ENCODE results near the gene SLC25A12. TPM values are rescaled to one million over a fixed set of nuclear protein-coding genes. Genes with fewer than 3 reads are reported as not detected.
A peak's percentile ranks its signal among the peaks of the same experiment; 100 is the strongest.

The SLC25A12 gene
- total and polyA plus RNA-seq, 2 of the 13 experiments (the other 11 are each of a cell fraction or from before 2014, with no cell fraction given): 8.1 to 15.9 TPM

GRCh38 chr2:171837736-171838135 is 56.3 kb downstream of the SLC25A12 start:
- intact Hi-C loops (cut with micrococcal nuclease; ENCODE audit: unreplicated experiment) (no loop called here), in situ Hi-C loops (cut with HindIII; ENCODE audit: extremely low pct_ligation_motif_present, low pct_unique_long_range_greater_than_20kb) (no loop called here)
- H3K9me3 ChIP-seq (ENCODE audit: low read length): peaks cover 1% of the 10 kb centered on the region; the same call in 1 of the 2 replicates
- BruUV-seq (replicated peaks): no TSS peak
- H3K79me2 ChIP-seq (ENCODE audit: insufficient read depth, low read length): no peaks in the 10 kb centered on the region
- no peak overlapping the region for H3K4me2 ChIP-seq (ENCODE audit: low read depth, low read length)
- 59% methylated on average over 2 of the region's 2 CpGs for WGBS (ENCODE audit: low lambda C conversion rate)
- no peak overlapping the region for H3K27ac ChIP-seq (ENCODE audit: extremely low read length, insufficient read depth, low read length)
- FAIRE-seq (no peak), ATAC-seq (0 out of 3 replicates have a peak, but pooled peaks have one; percentile 43), DNase-seq (ENCODE audit: low spot score) (peak; percentile 41)
- no peaks in the 10 kb centered on the region for H3K27me3 ChIP-seq (ENCODE audit: control insufficient read depth in 1 of 2, insufficient read depth in 2 of 2, low read length in 2 of 2)
- no peak overlapping the region for H3K4me3 ChIP-seq (replicated peaks in 1 of 3; ENCODE audit: insufficient read depth in 1 of 3, low read depth in 2 of 3, low read length in 3 of 3)
- H3K36me3 ChIP-seq (replicated peaks in 1 of 2; ENCODE audit: control insufficient read depth in 1 of 2, insufficient read depth in 2 of 2, low read length in 2 of 2): peaks cover 5 to 17% of the 10 kb centered on the region in 2 experiments; a peak in 4 of 5 replicates
- no peaks in the 10 kb centered on the region for H4K20me1 ChIP-seq (ENCODE audit: insufficient read depth, low read length)
- no peak overlapping the region for H2AFZ ChIP-seq (ENCODE audit: low read length)
- CTCF ChIA-PET (ENCODE audit: low intra/inter-chr PET ratio, low total read pairs): no interaction called here
- H3K9ac ChIP-seq (ENCODE audit: insufficient read depth, low read depth, low read length): no peak overlapping the region
- H3K4me1 ChIP-seq (ENCODE audit: insufficient read depth, low read length): peaks cover 19% of the 10 kb centered on the region
- POLR2A ChIA-PET: no interaction called here
- TF ChIP-seq, protein P1, sequence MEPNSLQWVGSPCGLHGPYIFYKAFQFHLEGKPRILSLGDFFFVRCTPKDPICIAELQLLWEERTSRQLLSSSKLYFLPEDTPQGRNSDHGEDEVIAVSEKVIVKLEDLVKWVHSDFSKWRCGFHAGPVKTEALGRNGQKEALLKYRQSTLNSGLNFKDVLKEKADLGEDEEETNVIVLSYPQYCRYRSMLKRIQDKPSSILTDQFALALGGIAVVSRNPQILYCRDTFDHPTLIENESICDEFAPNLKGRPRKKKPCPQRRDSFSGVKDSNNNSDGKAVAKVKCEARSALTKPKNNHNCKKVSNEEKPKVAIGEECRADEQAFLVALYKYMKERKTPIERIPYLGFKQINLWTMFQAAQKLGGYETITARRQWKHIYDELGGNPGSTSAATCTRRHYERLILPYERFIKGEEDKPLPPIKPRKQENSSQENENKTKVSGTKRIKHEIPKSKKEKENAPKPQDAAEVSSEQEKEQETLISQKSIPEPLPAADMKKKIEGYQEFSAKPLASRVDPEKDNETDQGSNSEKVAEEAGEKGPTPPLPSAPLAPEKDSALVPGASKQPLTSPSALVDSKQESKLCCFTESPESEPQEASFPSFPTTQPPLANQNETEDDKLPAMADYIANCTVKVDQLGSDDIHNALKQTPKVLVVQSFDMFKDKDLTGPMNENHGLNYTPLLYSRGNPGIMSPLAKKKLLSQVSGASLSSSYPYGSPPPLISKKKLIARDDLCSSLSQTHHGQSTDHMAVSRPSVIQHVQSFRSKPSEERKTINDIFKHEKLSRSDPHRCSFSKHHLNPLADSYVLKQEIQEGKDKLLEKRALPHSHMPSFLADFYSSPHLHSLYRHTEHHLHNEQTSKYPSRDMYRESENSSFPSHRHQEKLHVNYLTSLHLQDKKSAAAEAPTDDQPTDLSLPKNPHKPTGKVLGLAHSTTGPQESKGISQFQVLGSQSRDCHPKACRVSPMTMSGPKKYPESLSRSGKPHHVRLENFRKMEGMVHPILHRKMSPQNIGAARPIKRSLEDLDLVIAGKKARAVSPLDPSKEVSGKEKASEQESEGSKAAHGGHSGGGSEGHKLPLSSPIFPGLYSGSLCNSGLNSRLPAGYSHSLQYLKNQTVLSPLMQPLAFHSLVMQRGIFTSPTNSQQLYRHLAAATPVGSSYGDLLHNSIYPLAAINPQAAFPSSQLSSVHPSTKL (CRISPR knock-in tag; IDR thresholded peaks at IDR 0.05): 0 out of 2 replicates have a peak, but pooled peaks have one; percentile 35
- TF ChIP-seq PAF1 (CRISPR knock-in tag; IDR thresholded peaks at IDR 0.05) (no peak), ZNF317 (CRISPR knock-in tag; IDR thresholded peaks at IDR 0.05) (0 out of 2 replicates have a peak, but pooled peaks have one; percentile 31), ISL2 (CRISPR knock-in tag; IDR thresholded peaks at IDR 0.05) (no peak), SMAD3 (CRISPR knock-in tag; IDR thresholded peaks at IDR 0.05) (no peak), ZNF430 (CRISPR knock-in tag; IDR thresholded peaks at IDR 0.05) (no peak)
- TF ChIP-seq, protein P2, sequence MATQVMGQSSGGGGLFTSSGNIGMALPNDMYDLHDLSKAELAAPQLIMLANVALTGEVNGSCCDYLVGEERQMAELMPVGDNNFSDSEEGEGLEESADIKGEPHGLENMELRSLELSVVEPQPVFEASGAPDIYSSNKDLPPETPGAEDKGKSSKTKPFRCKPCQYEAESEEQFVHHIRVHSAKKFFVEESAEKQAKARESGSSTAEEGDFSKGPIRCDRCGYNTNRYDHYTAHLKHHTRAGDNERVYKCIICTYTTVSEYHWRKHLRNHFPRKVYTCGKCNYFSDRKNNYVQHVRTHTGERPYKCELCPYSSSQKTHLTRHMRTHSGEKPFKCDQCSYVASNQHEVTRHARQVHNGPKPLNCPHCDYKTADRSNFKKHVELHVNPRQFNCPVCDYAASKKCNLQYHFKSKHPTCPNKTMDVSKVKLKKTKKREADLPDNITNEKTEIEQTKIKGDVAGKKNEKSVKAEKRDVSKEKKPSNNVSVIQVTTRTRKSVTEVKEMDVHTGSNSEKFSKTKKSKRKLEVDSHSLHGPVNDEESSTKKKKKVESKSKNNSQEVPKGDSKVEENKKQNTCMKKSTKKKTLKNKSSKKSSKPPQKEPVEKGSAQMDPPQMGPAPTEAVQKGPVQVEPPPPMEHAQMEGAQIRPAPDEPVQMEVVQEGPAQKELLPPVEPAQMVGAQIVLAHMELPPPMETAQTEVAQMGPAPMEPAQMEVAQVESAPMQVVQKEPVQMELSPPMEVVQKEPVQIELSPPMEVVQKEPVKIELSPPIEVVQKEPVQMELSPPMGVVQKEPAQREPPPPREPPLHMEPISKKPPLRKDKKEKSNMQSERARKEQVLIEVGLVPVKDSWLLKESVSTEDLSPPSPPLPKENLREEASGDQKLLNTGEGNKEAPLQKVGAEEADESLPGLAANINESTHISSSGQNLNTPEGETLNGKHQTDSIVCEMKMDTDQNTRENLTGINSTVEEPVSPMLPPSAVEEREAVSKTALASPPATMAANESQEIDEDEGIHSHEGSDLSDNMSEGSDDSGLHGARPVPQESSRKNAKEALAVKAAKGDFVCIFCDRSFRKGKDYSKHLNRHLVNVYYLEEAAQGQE (IDR thresholded peaks at IDR 0.05; ENCODE audit: borderline replicate concordance in 1 of 2, low read depth in 1 of 2, low read length in 2 of 2): no peak
- TF ChIP-seq, protein P3, sequence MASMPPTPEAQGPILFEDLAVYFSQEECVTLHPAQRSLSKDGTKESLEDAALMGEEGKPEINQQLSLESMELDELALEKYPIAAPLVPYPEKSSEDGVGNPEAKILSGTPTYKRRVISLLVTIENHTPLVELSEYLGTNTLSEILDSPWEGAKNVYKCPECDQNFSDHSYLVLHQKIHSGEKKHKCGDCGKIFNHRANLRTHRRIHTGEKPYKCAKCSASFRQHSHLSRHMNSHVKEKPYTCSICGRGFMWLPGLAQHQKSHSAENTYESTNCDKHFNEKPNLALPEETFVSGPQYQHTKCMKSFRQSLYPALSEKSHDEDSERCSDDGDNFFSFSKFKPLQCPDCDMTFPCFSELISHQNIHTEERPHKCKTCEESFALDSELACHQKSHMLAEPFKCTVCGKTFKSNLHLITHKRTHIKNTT (CRISPR knock-in tag; IDR thresholded peaks at IDR 0.05): no peak
- TF ChIP-seq, protein P4, sequence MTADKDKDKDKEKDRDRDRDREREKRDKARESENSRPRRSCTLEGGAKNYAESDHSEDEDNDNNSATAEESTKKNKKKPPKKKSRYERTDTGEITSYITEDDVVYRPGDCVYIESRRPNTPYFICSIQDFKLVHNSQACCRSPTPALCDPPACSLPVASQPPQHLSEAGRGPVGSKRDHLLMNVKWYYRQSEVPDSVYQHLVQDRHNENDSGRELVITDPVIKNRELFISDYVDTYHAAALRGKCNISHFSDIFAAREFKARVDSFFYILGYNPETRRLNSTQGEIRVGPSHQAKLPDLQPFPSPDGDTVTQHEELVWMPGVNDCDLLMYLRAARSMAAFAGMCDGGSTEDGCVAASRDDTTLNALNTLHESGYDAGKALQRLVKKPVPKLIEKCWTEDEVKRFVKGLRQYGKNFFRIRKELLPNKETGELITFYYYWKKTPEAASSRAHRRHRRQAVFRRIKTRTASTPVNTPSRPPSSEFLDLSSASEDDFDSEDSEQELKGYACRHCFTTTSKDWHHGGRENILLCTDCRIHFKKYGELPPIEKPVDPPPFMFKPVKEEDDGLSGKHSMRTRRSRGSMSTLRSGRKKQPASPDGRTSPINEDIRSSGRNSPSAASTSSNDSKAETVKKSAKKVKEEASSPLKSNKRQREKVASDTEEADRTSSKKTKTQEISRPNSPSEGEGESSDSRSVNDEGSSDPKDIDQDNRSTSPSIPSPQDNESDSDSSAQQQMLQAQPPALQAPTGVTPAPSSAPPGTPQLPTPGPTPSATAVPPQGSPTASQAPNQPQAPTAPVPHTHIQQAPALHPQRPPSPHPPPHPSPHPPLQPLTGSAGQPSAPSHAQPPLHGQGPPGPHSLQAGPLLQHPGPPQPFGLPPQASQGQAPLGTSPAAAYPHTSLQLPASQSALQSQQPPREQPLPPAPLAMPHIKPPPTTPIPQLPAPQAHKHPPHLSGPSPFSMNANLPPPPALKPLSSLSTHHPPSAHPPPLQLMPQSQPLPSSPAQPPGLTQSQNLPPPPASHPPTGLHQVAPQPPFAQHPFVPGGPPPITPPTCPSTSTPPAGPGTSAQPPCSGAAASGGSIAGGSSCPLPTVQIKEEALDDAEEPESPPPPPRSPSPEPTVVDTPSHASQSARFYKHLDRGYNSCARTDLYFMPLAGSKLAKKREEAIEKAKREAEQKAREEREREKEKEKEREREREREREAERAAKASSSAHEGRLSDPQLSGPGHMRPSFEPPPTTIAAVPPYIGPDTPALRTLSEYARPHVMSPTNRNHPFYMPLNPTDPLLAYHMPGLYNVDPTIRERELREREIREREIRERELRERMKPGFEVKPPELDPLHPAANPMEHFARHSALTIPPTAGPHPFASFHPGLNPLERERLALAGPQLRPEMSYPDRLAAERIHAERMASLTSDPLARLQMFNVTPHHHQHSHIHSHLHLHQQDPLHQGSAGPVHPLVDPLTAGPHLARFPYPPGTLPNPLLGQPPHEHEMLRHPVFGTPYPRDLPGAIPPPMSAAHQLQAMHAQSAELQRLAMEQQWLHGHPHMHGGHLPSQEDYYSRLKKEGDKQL (CRISPR knock-in tag; IDR thresholded peaks at IDR 0.05; ENCODE audit: low read depth): no peak
